ENCODE data around the gene CMTM5.

- TF ChIP-seq POLR2AphosphoS5 (IDR thresholded peaks at IDR 0.05; ENCODE audit: low read depth, low read length) (no peak), SPI1 (IDR thresholded peaks at IDR 0.05; ENCODE audit: low read depth, low read length) (no peak), POU2F2 (IDR thresholded peaks at IDR 0.05; ENCODE audit: low read depth, low read length) (no peak), POLR2A (IDR thresholded peaks at IDR 0.05; ENCODE audit: low read depth, low read length) (no peak)
Measured at GRCh38 chr14:23360496-23360895, 16.4 kb upstream of the CMTM5 start.
